Astrocyte of the hippocampus (primary cell): ENCODE data around the gene HOMER2.
"Not testable (repeated sequence)": the region's sequence is repeated elsewhere in the genome, so short reads cannot be mapped to it uniquely, and the experiment has no call there.

ENCODE experiments used
- DNase-seq: peaks from one replicate; pipeline ENCODE4 v3.0.0; 2011; ENCODE audit warnings: low read depth, low spot score

HOMER2 gene

GRCh38 chr15:82952158-82953081, at the start of gene HOMER2:
TSS of gene HOMER2 (minus strand) at chr15:82952720. CDS start at chr15:82952535, 185 bp downstream.
- DNase-seq = peak; percentile 71

- not testable (repeated sequence) for DNase-seq
Measured at GRCh38 chr15:83000672-83001031, 48.1 kb upstream of the HOMER2 start.

GRCh38 chr15:82999905-83000671, 47.6 kb upstream of the HOMER2 start:
- peak; percentile 76 for DNase-seq

GRCh38 chr15:82999426-82999825, 46.9 kb upstream of the HOMER2 start:
- no peak for DNase-seq

- no peak for DNase-seq
Measured at GRCh38 chr15:82995938-82996337, 43.4 kb upstream of the HOMER2 start.

GRCh38 chr15:82995076-82995475, 42.6 kb upstream of the HOMER2 start:
- no peak for DNase-seq

- DNase-seq = no peak
Measured at GRCh38 chr15:82993144-82993543, 40.6 kb upstream of the HOMER2 start.

- no peak for DNase-seq
Measured at GRCh38 chr15:82992436-82992998, 40.0 kb upstream of the HOMER2 start.

GRCh38 chr15:82986442-82986780, 33.9 kb upstream of the HOMER2 start:
- no peak for DNase-seq

- DNase-seq = peak; percentile 98
Measured at GRCh38 chr15:82985688-82986441, 33.3 kb upstream of the HOMER2 start, which contains the start of gene RAMAC. TSS of gene RAMAC (plus strand) at chr15:82986210. CDS start at chr15:82989019, 2,809 bp downstream.

GRCh38 chr15:82980981-82981380, 28.5 kb upstream of the HOMER2 start:
- DNase-seq = no peak

GRCh38 chr15:82979726-82980125, 27.2 kb upstream of the HOMER2 start:
- no peak for DNase-seq

GRCh38 chr15:82978438-82978837, 25.9 kb upstream of the HOMER2 start:
- no peak for DNase-seq

- DNase-seq = no peak
Measured at GRCh38 chr15:82977076-82977475, 24.6 kb upstream of the HOMER2 start.

GRCh38 chr15:82972990-82973389, 20.5 kb upstream of the HOMER2 start:
- DNase-seq = no peak

GRCh38 chr15:82971218-82971984, 18.9 kb upstream of the HOMER2 start:
- no peak for DNase-seq

- no peak for DNase-seq
Measured at GRCh38 chr15:82970696-82971095, 18.2 kb upstream of the HOMER2 start.

- no peak for DNase-seq
Measured at GRCh38 chr15:82970078-82970686, 17.7 kb upstream of the HOMER2 start.

GRCh38 chr15:82969353-82969752, 16.8 kb upstream of the HOMER2 start:
- no peak for DNase-seq

GRCh38 chr15:82968066-82968465, 15.5 kb upstream of the HOMER2 start:
- DNase-seq = peak; percentile 71
